Measurements from ENCODE around the gene MXRA7. TPM values are rescaled to one million over a fixed set of nuclear protein-coding genes. Genes with fewer than 3 reads are reported as not detected.

The MXRA7 gene
- total RNA-seq, 1 donor from 2014 or later, result 236 TPM

DNA sequence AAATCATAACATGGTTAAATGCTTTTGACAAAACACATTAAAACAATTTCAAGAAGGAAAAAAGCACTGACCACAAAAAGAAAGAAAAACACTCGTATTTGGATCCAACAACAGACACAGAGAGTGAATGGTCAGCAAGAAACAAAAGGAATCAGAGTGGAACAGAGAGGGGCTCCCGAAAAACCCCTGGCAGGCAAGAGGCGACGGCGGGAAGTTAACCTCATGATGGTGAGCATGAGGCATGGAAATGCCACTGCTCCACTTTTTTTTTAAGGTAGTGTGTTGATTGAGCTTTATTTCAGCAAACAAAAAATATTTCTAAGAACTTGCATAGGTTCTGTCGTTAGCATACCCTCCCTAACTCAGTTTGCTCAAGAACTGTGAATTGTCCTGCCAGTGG is 35.1 kb downstream of the MXRA7 start:
- Mint-ChIP-seq H3K4me3 (ENCODE audit: unreplicated experiment) (no peak overlapping the region), H3K9me3 (ENCODE audit: unreplicated experiment) (peaks cover 9% of the 10 kb centered on the region), H3K27ac (ENCODE audit: unreplicated experiment) (no peak overlapping the region), H3K27me3 (ENCODE audit: unreplicated experiment) (peaks cover 5% of the 10 kb centered on the region), H3K36me3 (ENCODE audit: unreplicated experiment) (no peaks in the 10 kb centered on the region), H3K4me1 (ENCODE audit: low read depth, unreplicated experiment) (peaks cover 9% of the 10 kb centered on the region)
- no peak for DNase-seq
- TF ChIP-seq, protein P1, sequence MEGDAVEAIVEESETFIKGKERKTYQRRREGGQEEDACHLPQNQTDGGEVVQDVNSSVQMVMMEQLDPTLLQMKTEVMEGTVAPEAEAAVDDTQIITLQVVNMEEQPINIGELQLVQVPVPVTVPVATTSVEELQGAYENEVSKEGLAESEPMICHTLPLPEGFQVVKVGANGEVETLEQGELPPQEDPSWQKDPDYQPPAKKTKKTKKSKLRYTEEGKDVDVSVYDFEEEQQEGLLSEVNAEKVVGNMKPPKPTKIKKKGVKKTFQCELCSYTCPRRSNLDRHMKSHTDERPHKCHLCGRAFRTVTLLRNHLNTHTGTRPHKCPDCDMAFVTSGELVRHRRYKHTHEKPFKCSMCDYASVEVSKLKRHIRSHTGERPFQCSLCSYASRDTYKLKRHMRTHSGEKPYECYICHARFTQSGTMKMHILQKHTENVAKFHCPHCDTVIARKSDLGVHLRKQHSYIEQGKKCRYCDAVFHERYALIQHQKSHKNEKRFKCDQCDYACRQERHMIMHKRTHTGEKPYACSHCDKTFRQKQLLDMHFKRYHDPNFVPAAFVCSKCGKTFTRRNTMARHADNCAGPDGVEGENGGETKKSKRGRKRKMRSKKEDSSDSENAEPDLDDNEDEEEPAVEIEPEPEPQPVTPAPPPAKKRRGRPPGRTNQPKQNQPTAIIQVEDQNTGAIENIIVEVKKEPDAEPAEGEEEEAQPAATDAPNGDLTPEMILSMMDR (IDR thresholded peaks at IDR 0.05; ENCODE audit: partially characterized antibody, unreplicated experiment), result no peak

DNA sequence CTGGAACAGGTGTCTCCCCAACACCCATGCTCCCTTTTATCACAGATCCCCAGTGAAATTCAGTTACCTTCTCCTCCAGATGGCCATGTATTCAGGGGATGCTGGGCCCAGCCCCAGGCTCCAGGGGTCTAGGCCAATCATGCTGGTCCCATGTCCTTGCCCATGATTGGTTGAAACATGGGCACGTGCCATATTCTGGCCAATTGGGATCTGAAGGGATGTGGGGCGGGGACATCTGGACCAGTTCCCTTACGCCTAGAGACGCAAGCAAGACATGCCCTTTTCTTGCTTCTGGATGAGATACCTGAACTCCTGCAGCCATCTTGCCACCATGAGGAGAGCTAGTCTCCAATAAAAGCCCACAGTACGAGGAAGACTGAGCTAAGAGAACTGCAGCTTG is 36.2 kb downstream of the MXRA7 start:
- Mint-ChIP-seq H3K27ac (ENCODE audit: unreplicated experiment) (no peak overlapping the region), H3K4me1 (ENCODE audit: low read depth, unreplicated experiment) (peaks cover 9% of the 10 kb centered on the region), H3K36me3 (ENCODE audit: unreplicated experiment) (no peaks in the 10 kb centered on the region), H3K27me3 (ENCODE audit: unreplicated experiment) (peaks cover 5% of the 10 kb centered on the region), H3K4me3 (ENCODE audit: unreplicated experiment) (no peak overlapping the region), H3K9me3 (ENCODE audit: unreplicated experiment) (peaks cover 9% of the 10 kb centered on the region)
- TF ChIP-seq, protein P1 (IDR thresholded peaks at IDR 0.05; ENCODE audit: partially characterized antibody, unreplicated experiment), result no peak
- DNase-seq, result no peak

DNA sequence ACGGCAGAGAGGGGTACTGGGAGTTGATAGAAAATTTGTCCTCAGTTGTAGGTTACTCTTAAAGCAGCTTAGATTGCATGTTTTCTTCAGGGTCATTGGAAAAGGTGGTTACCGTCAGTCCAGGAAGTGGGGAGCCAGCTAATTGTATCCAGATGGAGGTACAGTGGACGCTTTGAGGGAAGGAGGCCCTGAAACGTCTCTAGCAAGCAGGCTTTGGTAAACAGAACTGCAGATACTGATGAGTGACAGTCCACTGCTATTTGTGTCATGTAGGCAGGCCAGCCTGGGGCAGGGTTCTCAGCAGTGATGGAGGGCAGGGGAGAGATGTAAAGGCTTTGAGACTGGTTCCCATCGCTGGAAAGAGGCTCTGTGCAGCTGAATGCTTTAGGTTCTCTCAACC is 37.0 kb downstream of the MXRA7 start:
- DNase-seq, result no peak
- H3K4me1 Mint-ChIP-seq (ENCODE audit: low read depth, unreplicated experiment), result peaks cover 9% of the 10 kb centered on the region
- peaks cover 5% of the 10 kb centered on the region for H3K27me3 Mint-ChIP-seq (ENCODE audit: unreplicated experiment)
- no peaks in the 10 kb centered on the region for H3K36me3 Mint-ChIP-seq (ENCODE audit: unreplicated experiment)
- H3K9me3 Mint-ChIP-seq (ENCODE audit: unreplicated experiment), result peaks cover 9% of the 10 kb centered on the region
- TF ChIP-seq, protein P1 (IDR thresholded peaks at IDR 0.05; ENCODE audit: partially characterized antibody, unreplicated experiment), result no peak
- H3K4me3 Mint-ChIP-seq (ENCODE audit: unreplicated experiment), result no peak overlapping the region
- H3K27ac Mint-ChIP-seq (ENCODE audit: unreplicated experiment), result no peak overlapping the region

DNA sequence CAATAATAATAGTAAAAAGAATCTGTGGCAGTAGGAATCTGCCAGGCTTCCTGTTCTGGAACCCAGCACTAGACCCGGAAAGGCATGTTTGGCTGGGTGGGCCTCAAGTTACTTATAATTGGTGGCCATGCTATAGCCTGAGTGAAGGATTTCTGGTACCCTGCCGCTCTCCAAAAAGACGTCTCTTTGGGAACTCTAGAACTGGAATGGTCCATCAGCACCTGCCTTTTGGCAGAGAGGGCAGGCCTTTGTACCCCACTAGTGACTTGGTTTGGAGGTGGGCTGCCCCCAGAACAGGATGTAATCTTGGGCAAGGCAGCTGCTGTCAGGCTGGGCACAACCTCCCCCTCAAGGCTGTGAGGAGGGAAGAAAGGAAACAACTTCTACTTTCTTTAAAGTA is 37.9 kb downstream of the MXRA7 start:
- peaks cover 9% of the 10 kb centered on the region for H3K9me3 Mint-ChIP-seq (ENCODE audit: unreplicated experiment)
- peaks cover 7% of the 10 kb centered on the region for H3K27me3 Mint-ChIP-seq (ENCODE audit: unreplicated experiment)
- no peak for DNase-seq
- H3K4me3 Mint-ChIP-seq (ENCODE audit: unreplicated experiment), result no peak overlapping the region
- H3K36me3 Mint-ChIP-seq (ENCODE audit: unreplicated experiment), result no peaks in the 10 kb centered on the region
- TF ChIP-seq, protein P1 (IDR thresholded peaks at IDR 0.05; ENCODE audit: partially characterized antibody, unreplicated experiment), result no peak
- no peak overlapping the region for H3K27ac Mint-ChIP-seq (ENCODE audit: unreplicated experiment)
- H3K4me1 Mint-ChIP-seq (ENCODE audit: low read depth, unreplicated experiment), result peaks cover 9% of the 10 kb centered on the region

DNA sequence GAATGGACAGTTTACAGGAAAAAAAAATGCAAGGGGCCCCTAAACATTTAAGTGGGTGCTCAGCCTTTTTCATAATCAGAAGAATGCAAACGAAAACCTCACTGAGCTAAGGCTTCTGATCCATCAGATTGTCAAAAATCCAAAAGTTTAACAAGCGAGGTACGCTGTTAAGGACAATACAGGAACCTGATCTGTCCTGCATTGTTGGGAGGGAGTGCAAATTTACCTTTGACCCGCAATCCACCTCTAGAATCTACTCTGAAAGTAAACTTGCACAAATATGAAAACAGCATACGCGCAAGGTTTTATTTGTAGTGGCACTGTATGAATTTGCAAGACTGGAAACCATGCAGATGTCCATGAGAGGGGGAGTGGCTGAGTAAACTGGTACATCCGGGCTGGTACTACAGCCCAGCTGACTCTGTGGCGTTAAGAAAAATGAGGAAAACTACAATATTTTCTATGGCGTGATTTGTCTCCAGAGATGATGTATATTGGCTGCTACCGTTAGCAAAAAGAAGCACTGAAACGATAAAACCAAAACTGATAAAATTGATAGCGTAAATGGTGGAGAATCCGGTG is 38.4 kb downstream of the MXRA7 start:
- Mint-ChIP-seq H3K4me1 (ENCODE audit: low read depth, unreplicated experiment) (peaks cover 9% of the 10 kb centered on the region), H3K27ac (ENCODE audit: unreplicated experiment) (peak overlapping the region; percentile 77), H3K9me3 (ENCODE audit: unreplicated experiment) (peaks cover 9% of the 10 kb centered on the region), H3K36me3 (ENCODE audit: unreplicated experiment) (no peaks in the 10 kb centered on the region), H3K27me3 (ENCODE audit: unreplicated experiment) (peaks cover 8% of the 10 kb centered on the region), H3K4me3 (ENCODE audit: unreplicated experiment) (peak overlapping the region; percentile 99)
- TF ChIP-seq, protein P1 (IDR thresholded peaks at IDR 0.05; ENCODE audit: partially characterized antibody, unreplicated experiment), result no peak
- DNase-seq, result no peak

All from glutamatergic neuron (in vitro differentiated cells).